NB4 (cell line): Measurements from ENCODE around the gene AMZ1.

Experiments used
- CTCF ChIP-seq: IDR thresholded peaks from one replicate; pipeline ENCODE4 v1.5.1; 2012; ENCODE audit warnings: low read depth, low read length
- MYC ChIP-seq: IDR thresholded peaks from 2 replicates; pipeline ENCODE4 v1.6.1; 2011; ENCODE audit warnings: low read depth, low read length
- POLR2A ChIP-seq: IDR thresholded peaks from 2 replicates; pipeline ENCODE4 v1.6.1; 2011; ENCODE audit warnings: mild to moderate bottlenecking; ENCODE audit not compliant: insufficient read length; ENCODE audit errors: extremely low read depth
- TF ChIP-seq, protein P1 (sequence below): IDR thresholded peaks from 2 replicates; pipeline ENCODE4 v1.6.1; 2011; ENCODE audit warnings: low read depth, low read length

GRCh38 chr7:2650451-2650850 is 37.6 kb upstream of the AMZ1 start:
- TF ChIP-seq CTCF: no peak
- TF ChIP-seq POLR2A: no peak
- TF ChIP-seq, protein P1, sequence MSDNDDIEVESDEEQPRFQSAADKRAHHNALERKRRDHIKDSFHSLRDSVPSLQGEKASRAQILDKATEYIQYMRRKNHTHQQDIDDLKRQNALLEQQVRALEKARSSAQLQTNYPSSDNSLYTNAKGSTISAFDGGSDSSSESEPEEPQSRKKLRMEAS: no peak
- TF ChIP-seq MYC: no peak
